NCI-H2081 treated with DMSO at 0.1 percent for 48 hours (cell line): Measurements from ENCODE around the gene STPG2.

Source experiments
- DNase-seq: peaks from one replicate; lab custom pipeline; 2025; lab: John Stamatoyannopoulos, UW

The STPG2 gene

GRCh38 chr4:97812768-97813167, 330.5 kb downstream of the STPG2 start:
- DNase-seq, result no peak

- DNase-seq, result no peak
Measured at GRCh38 chr4:97786306-97786920, 356.9 kb downstream of the STPG2 start.

DNA sequence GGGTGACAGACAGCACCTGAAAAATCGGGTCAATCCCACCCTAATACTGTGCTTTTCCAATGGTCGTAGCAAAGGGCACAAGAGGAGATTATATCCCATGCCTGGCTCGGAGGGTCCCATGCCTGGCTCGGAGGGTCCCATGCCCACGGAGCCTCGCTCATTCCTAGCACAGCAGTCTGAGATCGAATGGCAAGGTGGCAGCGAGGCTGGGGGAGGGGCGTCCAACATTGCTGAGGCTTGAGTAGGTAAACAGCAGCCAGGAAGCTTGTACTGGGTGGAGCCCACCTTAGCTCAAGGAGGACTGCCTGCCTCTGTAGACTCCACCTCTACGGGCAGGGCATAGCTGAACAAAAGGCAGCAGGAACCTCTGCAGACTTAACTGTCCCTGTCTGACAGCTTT, 365.1 kb downstream of the STPG2 start:
- DNase-seq, result no peak

GRCh38 chr4:97774347-97774989, 368.8 kb downstream of the STPG2 start:
- DNase-seq, result no peak

DNA sequence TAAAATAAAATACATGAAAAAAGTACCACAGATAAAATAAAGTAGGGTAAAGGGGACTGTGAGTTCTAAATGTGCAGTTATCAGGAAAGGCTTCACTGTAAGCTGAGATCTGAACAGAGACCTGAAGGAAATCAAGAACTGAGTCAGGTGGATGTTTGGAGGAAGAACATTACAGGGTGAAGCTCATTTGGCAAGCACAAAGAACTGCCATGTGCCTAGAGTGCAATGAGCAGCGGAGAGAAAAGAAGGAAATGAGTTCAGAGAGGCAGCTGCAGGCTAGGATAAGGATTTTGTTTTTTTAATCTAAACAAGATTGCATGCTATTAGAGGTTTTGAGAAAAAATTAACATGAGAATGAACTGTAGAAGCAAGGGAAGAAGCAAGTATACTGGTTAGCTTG, 373.1 kb downstream of the STPG2 start:
- DNase-seq, result no peak

DNA sequence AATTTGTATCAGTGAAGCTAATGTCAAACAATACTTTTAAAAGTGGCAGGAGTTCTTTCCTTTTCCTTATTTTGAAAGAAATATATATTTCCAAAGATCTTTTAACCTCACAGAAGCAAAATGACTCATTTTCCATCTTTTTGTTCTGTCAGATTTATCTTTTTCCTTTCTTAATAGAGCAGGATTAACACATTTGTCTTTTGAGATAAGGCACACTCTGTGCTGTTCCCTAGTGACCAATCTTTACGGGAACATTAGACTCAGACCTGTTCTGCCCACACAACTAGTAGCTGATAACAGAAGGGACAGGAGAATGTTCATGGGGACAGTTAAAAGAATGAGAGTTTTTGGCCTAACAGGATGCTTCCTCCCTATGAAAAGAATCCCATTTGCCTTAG, 381.2 kb downstream of the STPG2 start:
- no peak for DNase-seq

DNA sequence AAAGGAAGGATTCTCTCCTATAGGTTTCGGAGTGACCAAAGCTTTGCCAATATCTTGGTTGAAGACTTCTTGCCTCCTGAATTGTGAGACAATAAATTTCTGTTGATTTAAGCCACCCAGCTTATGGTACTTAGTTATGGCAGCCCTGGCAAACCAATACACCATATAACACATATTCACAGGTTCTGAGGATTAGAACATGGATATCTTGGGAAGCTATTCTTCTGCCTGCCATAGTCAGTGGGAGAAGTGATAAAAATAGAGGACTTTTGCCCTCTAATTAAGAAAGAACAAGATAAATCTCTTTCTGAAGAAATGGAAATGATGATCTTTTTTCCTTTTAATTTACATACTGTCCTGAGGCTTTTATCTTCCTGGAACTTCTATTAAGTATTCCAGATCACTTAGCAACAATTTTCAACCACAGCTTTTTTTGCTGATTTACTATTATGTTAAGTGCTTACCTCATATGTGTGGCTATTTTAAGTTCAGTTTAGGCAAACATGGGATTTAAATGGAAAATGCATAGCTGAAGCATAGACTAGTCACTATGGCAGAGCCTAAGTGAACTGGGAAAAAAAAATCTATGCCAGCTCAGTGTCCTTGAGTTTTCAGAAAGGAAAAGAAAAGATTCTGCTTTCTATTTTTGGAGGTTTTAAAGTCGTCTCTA, 381.7 kb downstream of the STPG2 start:
- no peak for DNase-seq

DNA sequence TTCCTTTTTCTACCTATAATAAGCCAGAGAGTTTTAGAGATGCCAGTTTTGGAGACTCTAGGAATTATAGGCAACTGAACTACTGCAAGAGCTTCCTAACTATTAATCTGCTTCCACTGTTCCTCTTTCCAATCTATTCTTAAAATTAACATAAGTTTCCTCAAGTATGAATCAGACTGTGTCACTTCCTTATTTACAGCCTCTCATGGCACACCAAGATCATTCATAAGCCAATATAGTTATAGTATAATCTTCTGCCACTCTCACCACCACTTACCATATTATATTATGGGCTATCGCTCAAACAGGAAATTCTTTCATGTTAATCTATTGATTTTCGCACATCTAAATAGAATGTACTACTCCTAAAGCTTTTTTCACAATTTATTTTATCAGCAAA, 383.5 kb downstream of the STPG2 start:
- no peak for DNase-seq

- DNase-seq, result no peak
Measured at GRCh38 chr4:97752599-97752998, 390.7 kb downstream of the STPG2 start.

- DNase-seq, result no peak
Measured at GRCh38 chr4:97747945-97748344, 395.3 kb downstream of the STPG2 start.

GRCh38 chr4:97720869-97721432, 422.3 kb downstream of the STPG2 start:
- no peak for DNase-seq

GRCh38 chr4:97691111-97691605, 452.1 kb downstream of the STPG2 start:
- DNase-seq, result no peak

GRCh38 chr4:97670703-97671269, 472.5 kb downstream of the STPG2 start:
- DNase-seq, result no peak

DNA sequence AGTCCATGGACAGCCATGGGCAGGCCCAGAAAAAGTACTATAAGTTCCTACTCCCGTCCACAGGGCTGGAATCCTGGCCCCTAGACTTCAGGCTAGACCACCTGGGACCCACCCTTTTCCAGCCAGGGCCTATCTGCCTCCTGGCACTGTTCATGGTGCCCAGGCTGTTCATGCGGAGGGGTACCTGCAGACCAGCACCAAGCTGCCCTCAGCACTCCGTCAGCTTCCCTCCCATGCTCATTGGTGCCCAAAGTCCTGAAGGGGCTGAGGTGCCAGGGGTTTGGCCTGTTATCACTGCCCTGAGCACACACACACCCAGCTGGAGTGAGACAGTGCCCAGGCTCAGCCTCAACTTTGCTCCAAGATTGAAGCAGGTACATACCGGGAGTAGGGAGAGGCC, 477.7 kb downstream of the STPG2 start:
- DNase-seq, result no peak

- DNase-seq, result no peak
Measured at GRCh38 chr4:97664741-97665140, 478.5 kb downstream of the STPG2 start.

DNA sequence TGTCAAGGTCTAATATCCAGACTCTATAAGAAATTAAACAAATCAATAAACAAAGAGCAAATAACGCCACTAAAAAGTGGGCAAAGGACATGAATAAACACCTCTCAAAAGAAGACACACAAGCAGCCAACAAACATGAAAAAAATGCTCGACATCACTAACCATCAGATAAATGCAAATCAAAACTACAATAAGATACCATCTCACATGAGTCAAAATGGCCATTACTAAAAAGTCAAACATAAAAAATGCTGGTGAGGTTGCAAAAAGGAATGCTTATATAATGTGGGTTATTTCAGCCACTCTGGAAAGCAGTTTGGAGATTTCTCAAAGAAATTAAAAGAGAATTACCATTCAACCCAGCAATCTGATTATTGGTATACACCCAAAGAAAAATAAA, 481.1 kb downstream of the STPG2 start:
- DNase-seq, result no peak

DNA sequence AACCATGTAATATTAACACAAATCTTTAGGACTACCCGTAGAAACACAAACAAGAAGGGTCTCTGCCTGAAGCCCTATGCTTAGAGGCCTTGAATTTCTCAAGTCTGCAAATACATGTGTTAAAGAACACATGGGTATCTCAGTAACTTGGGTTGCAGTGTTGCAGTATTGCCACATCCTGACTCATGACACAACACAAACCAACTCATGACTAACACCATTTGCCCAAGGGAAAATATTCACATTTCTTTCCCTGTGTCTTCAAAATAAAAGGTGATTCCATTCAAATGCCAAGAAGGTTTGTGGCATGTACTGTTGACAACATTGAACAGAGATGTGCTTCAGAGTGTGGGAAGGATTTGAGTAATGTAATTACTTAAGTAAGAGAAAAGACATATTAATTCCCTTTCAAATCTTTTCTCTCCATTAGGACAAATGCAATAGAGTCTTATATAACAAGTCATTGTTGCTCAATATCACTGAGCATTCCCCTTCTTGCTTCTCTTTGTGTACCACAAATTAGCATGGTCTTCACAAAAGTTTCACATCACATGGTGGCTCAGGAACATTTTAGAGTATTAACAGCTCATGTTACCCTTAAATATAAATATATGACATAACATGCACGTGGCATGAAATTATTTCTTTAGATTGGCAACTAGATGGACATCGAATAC, 487.1 kb downstream of the STPG2 start:
- no peak for DNase-seq

DNA sequence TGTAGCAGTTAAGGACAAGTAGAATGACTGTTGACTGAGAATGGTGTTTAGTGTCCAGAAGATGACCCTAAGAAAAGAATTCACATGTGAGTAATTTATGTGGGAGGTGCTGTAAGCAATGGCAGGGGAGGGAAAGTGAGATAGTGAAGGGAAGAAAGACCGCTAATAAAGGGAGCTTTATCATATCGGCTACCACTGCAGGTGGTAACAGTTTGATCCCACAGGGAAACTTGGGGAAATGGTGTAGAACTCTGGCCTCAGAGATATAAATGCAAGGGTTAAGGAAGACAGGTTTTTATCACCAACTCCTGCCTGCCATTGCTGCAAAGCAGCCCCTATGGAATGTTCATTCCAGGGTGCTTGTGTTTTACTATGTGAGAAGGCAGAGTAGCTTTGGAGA, 489.6 kb downstream of the STPG2 start:
- DNase-seq, result no peak

DNA sequence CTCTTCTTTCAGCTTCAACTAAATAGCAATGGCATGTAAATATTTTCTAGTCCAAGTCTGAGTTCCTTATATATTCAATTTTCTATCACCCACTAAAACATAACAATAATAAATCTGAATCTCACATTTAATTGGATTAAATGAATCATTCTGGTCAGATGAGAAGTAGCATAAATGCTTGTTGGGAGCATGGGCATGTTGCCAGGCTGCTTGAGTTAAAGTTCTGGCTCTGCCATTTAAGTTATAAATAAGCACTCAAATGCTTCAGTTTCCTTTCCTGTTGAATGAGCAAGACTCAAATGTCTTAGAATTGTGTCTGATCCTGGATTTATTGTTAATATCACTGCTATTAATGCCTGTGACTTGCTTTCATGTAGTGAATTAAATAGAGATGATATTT, 496.3 kb downstream of the STPG2 start:
- DNase-seq, result no peak

DNA sequence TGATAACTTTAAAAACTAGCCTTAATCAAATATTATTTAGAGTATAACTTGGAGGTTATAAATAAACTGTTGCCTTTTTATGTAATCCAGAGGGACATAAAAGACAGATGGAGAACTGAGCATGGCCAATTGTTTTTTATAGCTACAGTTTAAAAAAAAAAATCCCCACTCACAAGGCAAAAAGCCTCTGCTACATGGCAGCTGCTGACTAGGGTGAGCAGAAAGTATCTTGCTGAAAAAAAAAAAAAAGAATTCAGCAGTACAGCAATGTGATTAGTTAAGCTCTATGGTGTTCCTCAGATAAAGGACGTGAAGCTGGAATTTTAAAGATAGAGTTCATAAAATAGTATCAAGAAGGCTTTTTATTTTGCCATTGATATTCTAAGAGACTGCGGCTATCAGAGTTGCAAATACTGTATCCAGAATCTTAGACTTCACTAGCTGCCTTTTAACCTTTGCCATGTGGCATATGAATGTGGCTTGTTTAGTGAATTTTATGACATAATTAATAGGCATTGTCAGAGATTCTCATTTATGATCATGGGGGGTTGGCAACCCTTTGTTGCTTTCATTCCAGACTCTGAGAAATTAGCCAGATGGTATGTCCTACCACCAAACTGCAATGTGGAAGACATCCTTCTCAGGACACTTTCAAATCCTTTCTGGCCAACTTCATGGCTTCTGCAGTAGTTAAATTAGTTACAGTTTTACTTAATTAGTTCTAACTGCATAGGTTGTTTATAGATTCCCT, 498.0 kb downstream of the STPG2 start:
- DNase-seq, result no peak

DNA sequence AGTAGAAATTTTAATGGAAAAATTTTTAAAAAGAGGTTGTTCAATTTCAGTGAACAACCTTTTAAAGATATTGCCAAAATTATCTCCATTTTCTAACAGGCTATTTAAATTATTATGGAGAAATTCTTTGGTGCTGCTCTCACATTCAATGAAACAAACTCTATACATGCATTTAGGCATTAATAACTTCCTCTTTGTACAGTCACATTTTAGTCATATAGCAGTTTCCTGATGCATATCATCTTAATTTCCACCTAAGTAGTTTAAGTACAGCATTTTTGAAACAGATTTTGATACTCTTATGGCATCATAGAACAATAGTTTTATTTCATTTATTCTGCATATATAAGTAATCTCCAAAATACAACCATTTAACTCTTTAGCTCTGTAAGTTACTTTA, 500.1 kb downstream of the STPG2 start:
- no peak for DNase-seq
